Skeletal muscle satellite cell (primary cell): ENCODE measurements around the gene GTF3C5.
"Not testable (repeated sequence)": the region's sequence is repeated elsewhere in the genome, so short reads cannot be mapped to it uniquely, and the experiment has no call there.

ENCODE experiments used
- H3K27me3 ChIP-seq: 2 replicates; pipeline ENCODE4 v1.7.0; 2013; ENCODE audit warnings: low read length; ENCODE audit not compliant: control insufficient read depth, insufficient read depth
- H3K36me3 ChIP-seq: 2 replicates; pipeline ENCODE4 v1.7.0; 2013; ENCODE audit warnings: mild to moderate bottlenecking, control low read depth, low read length; ENCODE audit not compliant: insufficient read depth
- H3K4me1 ChIP-seq: 2 replicates; pipeline ENCODE4 v1.7.0; 2013; ENCODE audit warnings: low read length; ENCODE audit not compliant: control insufficient read depth, insufficient read depth
- H3K4me2 ChIP-seq: 2 replicates; pipeline ENCODE4 v1.7.0; 2013; ENCODE audit warnings: mild to moderate bottlenecking, low read length
- H3K4me3 ChIP-seq: 2 replicates; pipeline ENCODE4 v1.7.0; 2013; ENCODE audit warnings: low read length
- H3K9ac ChIP-seq: 2 replicates; pipeline ENCODE4 v1.7.0; 2013; ENCODE audit warnings: mild to moderate bottlenecking, low read depth, low read length, moderate library complexity
- H3K9me3 ChIP-seq: replicated peaks from 2 replicates; pipeline ENCODE4 v1.7.0; 2013; ENCODE audit warnings: mild to moderate bottlenecking, control low read depth, low read length

Gene GTF3C5

DNA sequence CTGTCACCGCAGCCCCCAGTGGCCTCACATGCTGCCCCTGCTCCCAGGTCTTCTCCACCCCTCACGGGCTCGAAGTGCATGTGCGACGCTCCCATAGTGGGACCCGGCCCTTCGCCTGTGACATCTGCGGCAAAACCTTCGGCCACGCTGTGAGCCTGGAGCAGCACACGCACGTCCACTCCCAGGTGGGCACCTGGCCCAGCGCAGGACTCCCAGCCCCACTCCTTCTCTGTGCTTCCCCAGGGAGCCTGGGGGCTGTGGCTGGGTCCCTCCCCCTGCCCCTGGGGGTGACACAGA is 41.8 kb upstream of the GTF3C5 start:
- H3K4me2 ChIP-seq = no peak overlapping the region
- peaks cover 86% of the 10 kb centered on the region for H3K27me3 ChIP-seq
- H3K4me1 ChIP-seq = peaks cover 8% of the 10 kb centered on the region
- H3K9ac ChIP-seq = no peak overlapping the region
- H3K9me3 ChIP-seq = no peaks in the 10 kb centered on the region
- no peaks in the 10 kb centered on the region for H3K36me3 ChIP-seq
- H3K4me3 ChIP-seq = no peak overlapping the region

DNA sequence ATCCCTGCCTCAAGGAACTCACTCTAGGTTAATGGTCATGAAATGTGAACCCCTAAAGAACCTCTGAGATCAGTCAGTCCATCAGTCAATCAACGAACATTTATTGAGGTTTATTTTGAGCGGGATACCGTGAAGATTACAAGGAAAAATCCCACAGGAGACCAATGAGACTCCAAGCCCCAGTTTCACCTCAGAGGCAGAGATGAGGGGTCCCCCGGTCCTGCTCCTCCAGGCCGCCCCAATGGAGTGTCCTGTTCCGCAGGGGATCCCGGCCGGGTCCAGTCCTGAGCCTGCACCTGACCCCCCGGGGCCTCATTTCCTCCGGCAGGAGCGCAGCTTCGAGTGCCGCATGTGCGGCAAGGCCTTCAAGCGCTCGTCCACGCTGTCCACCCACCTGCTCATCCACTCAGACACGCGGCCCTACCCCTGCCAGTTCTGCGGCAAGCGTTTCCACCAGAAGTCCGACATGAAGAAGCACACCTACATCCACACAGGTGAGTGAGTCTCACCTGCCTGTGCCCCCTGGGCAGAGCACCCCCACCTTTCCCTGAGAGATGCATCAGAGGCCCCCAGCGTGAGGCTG is 41.3 kb upstream of the GTF3C5 start:
- Histone ChIP-seq H3K9ac (no peak overlapping the region), H3K9me3 (no peaks in the 10 kb centered on the region), H3K27me3 (peaks cover 86% of the 10 kb centered on the region), H3K4me3 (no peak overlapping the region), H3K36me3 (no peaks in the 10 kb centered on the region), H3K4me2 (no peak overlapping the region), H3K4me1 (peaks cover 8% of the 10 kb centered on the region)

DNA sequence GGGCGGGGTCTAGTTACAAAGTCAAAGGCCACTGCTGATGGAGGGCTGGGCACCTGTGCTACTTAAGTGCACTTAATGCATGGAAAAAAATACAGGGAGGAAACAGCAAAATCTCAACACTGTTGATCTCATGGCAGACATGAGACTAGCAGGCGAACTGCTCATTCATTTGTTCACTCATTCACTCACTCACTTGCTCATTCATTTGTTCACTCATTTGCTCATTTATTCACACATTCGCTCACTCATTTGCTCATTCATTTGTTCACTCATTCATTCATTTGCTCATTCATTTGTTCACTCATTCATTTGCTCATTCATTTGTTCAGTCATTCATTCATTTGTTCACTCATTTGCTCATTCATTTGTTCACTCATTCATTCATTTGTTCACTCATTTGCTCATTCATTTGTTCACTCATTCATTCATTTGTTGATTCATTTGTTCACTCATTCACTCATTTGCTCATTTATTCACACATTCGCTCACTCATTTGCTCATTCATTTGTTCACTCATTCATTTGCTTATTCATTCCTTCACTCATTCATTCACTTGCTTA is 40.7 kb upstream of the GTF3C5 start:
- H3K9me3 ChIP-seq, H3K9ac ChIP-seq, H3K4me2 ChIP-seq, H3K4me1 ChIP-seq, H3K36me3 ChIP-seq, H3K4me3 ChIP-seq: not testable (repeated sequence)
- peaks cover 89% of the 10 kb centered on the region for H3K27me3 ChIP-seq

DNA sequence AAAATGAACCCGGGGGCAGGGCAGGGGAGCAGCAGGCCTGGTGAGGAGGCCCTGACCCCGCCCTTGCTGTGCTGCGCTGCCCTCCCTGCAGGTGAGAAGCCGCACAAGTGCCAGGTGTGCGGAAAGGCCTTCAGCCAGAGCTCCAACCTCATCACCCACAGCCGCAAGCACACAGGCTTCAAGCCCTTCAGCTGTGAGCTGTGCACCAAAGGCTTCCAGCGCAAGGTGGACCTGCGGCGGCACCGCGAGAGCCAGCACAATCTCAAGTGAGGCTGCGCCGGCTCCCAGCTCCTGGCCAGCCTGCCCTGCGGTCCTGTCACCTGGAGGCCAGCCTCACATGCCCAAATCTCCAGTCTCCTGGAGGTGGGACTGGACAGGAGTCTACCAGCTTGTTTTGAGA is 40.0 kb upstream of the GTF3C5 start:
- Histone ChIP-seq H3K4me2 (no peak overlapping the region), H3K27me3 (peaks cover 88% of the 10 kb centered on the region), H3K9ac (no peak overlapping the region), H3K36me3 (no peaks in the 10 kb centered on the region), H3K4me1 (peaks cover 8% of the 10 kb centered on the region), H3K9me3 (no peaks in the 10 kb centered on the region), H3K4me3 (no peak overlapping the region)

DNA sequence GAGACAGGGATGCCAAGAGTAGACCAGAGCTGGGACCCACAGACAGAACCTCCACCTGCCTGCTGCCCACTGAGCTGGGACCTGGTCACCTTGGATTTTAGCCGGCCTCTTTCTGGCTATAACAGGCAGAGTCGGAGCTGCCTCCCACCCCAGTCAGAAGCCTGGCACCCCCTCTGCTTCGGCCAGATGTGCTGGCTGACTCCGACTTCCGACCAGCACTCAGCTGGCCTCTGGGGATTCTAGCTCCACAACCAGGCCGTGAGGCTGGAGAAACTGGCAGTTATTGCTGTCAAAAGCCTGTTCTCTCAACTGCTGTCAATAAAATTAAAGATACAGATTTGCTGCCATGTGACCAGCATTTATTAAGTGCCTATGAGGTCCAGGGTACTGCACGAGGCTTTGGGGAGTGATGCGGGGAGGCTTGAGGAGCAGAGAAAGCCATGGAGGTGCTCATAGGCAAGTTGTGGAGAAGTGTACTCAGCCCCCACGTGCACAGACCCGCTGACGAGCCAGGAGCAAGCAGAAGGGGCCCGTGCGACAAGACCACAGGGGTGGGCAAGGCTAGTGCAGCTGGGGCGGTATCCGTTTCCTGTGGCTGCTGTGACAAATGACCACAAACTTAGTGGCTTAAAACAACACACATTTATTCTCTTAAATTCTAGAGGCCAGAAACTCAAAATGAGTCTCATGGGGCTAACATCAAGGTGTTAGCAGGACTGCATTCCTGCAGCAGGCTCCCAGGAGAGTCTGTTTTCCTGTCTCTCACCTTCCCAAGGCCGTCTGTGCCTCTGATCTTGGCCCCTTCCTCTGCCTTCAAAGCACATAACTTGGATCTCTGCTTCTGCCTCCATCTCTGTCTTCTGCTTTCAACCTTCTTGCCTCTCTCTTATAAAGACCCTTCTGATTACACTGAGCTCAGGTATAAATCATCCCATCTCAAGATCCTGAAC is 39.2 kb upstream of the GTF3C5 start:
- peaks cover 5% of the 10 kb centered on the region for H3K4me1 ChIP-seq
- H3K27me3 ChIP-seq = peaks cover 88% of the 10 kb centered on the region
- no peak overlapping the region for H3K4me3 ChIP-seq
- H3K4me2 ChIP-seq = no peak overlapping the region
- no peaks in the 10 kb centered on the region for H3K9me3 ChIP-seq
- no peak overlapping the region for H3K9ac ChIP-seq
- no peaks in the 10 kb centered on the region for H3K36me3 ChIP-seq

DNA sequence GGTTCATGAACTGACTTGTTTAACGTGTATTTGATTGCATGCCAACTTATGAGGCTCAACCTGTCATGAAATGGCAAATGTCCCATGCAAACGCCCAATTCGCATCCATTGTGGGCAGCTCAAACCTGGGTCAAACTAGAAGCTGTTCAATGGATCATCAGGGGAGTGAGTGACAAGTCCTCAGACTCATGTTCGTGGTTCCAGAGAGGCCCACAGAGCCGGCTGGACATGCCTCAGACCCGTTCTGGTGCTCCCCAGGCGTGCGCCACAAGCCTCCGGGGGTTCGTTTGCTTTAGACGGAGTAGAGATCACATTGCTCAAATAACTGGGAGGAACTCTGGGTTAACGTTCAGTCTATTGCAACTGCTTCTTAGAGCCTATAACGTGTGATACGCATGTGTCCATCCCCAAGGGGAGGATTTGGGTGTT is 37.3 kb upstream of the GTF3C5 start:
- Histone ChIP-seq H3K4me3 (no peak overlapping the region), H3K36me3 (no peaks in the 10 kb centered on the region), H3K4me2 (no peak overlapping the region), H3K27me3 (peaks cover 75% of the 10 kb centered on the region), H3K9ac (no peak overlapping the region), H3K4me1 (no peaks in the 10 kb centered on the region), H3K9me3 (no peaks in the 10 kb centered on the region)

DNA sequence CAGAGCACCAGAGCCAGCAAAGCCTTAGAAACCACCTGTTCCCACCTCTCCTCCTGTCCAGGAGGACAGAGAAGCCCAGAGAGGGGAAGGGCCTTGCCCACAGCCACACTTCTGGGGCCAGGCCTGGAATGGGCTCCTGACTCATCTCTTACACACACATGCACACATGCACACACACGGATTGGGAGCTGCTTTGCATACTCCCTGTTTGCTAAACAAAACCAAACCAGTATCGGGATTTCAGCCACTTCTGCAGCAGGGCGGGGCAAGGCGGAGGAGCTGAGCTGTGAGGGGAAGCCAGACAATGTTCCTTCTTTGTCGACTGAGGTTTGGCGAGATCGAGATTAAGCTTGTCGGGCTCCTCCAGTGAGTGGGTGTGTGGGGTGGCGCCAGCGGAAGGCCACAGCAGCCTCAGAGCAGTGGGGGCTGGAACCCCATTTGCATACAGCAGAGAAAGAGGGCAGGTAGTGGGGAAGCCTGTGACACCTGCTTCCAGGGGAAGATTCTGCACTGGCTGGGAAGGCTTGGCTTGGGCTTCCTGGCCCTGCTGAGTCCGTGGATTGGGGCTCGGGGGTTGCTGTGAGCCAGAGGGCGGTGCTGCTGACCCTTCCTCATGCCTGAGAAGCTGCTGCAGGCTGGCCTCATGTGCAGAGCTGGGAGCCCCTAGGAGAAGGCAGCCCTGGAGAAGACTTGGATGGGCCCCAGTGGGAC is 36.2 kb upstream of the GTF3C5 start:
- H3K4me2 ChIP-seq = no peak overlapping the region
- H3K9me3 ChIP-seq = no peaks in the 10 kb centered on the region
- peaks cover 80% of the 10 kb centered on the region for H3K27me3 ChIP-seq
- no peak overlapping the region for H3K4me3 ChIP-seq
- no peaks in the 10 kb centered on the region for H3K36me3 ChIP-seq
- H3K9ac ChIP-seq = no peak overlapping the region
- no peaks in the 10 kb centered on the region for H3K4me1 ChIP-seq

DNA sequence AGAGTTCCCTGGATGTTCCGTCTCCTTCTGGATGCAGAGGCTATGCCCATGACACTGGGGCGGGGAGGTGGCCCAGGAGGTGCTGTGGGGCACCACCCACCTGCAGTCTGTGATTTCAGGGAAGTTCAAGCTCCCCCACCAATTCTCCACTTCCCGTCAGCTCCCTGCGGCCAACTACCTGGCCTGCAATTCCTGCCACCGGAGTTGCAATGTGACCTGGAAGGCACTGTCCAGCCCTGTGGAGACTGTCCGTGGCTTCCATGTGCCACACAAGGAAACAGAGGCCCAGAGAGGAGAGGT is 35.7 kb upstream of the GTF3C5 start:
- Histone ChIP-seq H3K27me3 (peaks cover 81% of the 10 kb centered on the region), H3K9ac (no peak overlapping the region)

DNA sequence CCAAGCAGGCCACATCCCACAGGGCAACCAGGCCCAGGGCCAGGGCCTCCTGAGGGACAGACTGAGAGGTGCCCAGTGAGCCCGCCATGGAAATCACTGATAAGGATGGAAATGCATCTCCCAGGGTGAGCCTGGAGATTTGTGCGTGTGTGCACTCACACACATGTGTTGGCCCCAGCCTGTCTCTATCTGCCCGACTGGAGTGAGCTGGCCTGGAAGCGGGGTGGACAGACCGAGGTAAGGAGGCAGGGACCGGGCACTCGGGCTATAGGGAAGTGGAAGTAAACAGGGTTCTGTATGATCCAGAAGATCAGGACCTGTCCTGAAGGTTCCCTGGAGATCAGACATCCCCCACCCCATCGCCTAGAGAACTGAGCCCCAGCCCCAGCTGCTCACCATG is 34.9 kb upstream of the GTF3C5 start:
- Histone ChIP-seq H3K27me3 (peaks cover 80% of the 10 kb centered on the region), H3K9me3 (no peaks in the 10 kb centered on the region), H3K9ac (no peak overlapping the region), H3K4me1 (no peaks in the 10 kb centered on the region), H3K36me3 (no peaks in the 10 kb centered on the region), H3K4me2 (no peak overlapping the region), H3K4me3 (no peak overlapping the region)

More for the DNA sequence above, 35.7 kb upstream of the GTF3C5 start:
- Histone ChIP-seq H3K4me1 (no peaks in the 10 kb centered on the region), H3K9me3 (no peaks in the 10 kb centered on the region), H3K4me2 (no peak overlapping the region), H3K36me3 (no peaks in the 10 kb centered on the region), H3K4me3 (no peak overlapping the region)

DNA sequence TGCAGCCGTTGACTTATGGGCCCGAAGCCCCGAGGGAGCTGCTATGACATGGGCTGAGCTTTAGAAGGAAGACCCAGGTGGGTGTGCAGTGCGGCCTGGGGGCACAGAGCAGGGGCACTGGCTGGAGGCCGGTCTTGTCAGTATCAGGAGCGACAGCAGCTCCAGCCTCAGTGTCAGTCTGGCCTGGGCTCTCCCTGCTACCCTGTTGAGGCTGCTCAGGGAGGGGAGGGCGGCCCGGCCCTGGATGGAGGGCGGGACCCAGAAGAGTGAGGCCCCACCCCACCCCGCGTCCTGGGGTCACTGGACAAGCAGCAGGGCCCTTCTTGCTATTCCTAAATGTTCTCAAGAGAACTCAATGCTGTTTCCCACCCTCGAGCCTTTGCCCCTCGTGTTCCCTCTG is 34.3 kb upstream of the GTF3C5 start:
- Histone ChIP-seq H3K36me3 (no peaks in the 10 kb centered on the region), H3K27me3 (peaks cover 76% of the 10 kb centered on the region), H3K4me1 (no peaks in the 10 kb centered on the region), H3K9ac (no peak overlapping the region), H3K4me3 (no peak overlapping the region), H3K4me2 (no peak overlapping the region), H3K9me3 (no peaks in the 10 kb centered on the region)

DNA sequence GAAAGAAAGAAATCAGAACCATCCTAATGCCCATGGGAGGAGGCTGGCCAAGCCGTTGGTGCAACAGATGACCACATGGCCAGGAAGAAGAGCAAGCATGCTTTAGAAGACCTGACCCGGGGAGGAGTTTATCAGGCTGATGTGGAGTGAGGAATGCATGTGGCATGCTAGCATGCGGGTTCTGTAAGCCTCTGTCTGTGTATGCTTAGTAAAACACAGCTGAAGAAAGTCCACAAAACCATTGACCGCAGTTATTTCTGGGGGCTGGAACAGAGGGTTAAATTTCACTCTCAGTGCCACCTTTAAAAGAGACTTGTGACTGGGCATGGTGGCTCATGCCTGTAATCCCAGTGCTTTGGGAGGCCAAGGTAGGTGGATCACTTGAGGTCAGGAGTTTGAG is 33.2 kb upstream of the GTF3C5 start:
- H3K4me1 ChIP-seq = no peaks in the 10 kb centered on the region
- peaks cover 72% of the 10 kb centered on the region for H3K27me3 ChIP-seq
- no peaks in the 10 kb centered on the region for H3K36me3 ChIP-seq
- H3K9ac ChIP-seq = no peak overlapping the region
- H3K4me3 ChIP-seq = no peak overlapping the region
- no peak overlapping the region for H3K4me2 ChIP-seq
- H3K9me3 ChIP-seq = no peaks in the 10 kb centered on the region
